HG03196 (cell line): ENCODE results near the gene MED13L.

Experiments
- ATAC-seq: cut with Tn5 transposase; IDR thresholded peaks from one replicate; pipeline ENCODE4 v1.9.1; 2021; ENCODE audit not compliant: unreplicated experiment

Gene MED13L

GRCh38 chr12:116026768-116027550, 250.5 kb downstream of the MED13L start:
- ATAC-seq = no peak

- ATAC-seq = no peak
Measured at GRCh38 chr12:116026346-116026745, 251.1 kb downstream of the MED13L start.

GRCh38 chr12:116024769-116025168, 252.7 kb downstream of the MED13L start:
- ATAC-seq = no peak

GRCh38 chr12:116019415-116019814, 258.1 kb downstream of the MED13L start:
- no peak for ATAC-seq

- no peak for ATAC-seq
Measured at GRCh38 chr12:116018282-116018681, 259.2 kb downstream of the MED13L start.

- ATAC-seq = no peak
Measured at GRCh38 chr12:116015525-116015924, 262.0 kb downstream of the MED13L start.

- ATAC-seq = no peak
Measured at GRCh38 chr12:116012757-116013156, 264.7 kb downstream of the MED13L start.

- no peak for ATAC-seq
Measured at GRCh38 chr12:116011217-116011616, 266.3 kb downstream of the MED13L start.

- no peak for ATAC-seq
Measured at GRCh38 chr12:116010467-116010866, 267.0 kb downstream of the MED13L start.

GRCh38 chr12:116009805-116010204, 267.7 kb downstream of the MED13L start:
- ATAC-seq = no peak

- no peak for ATAC-seq
Measured at GRCh38 chr12:116006141-116006540, 271.4 kb downstream of the MED13L start.

GRCh38 chr12:116002890-116003536, 274.5 kb downstream of the MED13L start:
- ATAC-seq = no peak

- no peak for ATAC-seq
Measured at GRCh38 chr12:116000252-116000651, 277.2 kb downstream of the MED13L start.

- ATAC-seq = no peak
Measured at GRCh38 chr12:115999582-115999981, 277.9 kb downstream of the MED13L start.

- ATAC-seq = no peak
Measured at GRCh38 chr12:115998794-115999478, 278.6 kb downstream of the MED13L start.

- ATAC-seq = no peak
Measured at GRCh38 chr12:115998119-115998633, 279.3 kb downstream of the MED13L start.

- ATAC-seq = no peak
Measured at GRCh38 chr12:115993737-115994136, 283.8 kb downstream of the MED13L start.

- ATAC-seq = no peak
Measured at GRCh38 chr12:115990241-115990640, 287.3 kb downstream of the MED13L start.

- no peak for ATAC-seq
Measured at GRCh38 chr12:115988625-115989563, 288.6 kb downstream of the MED13L start.

- ATAC-seq = no peak
Measured at GRCh38 chr12:115988212-115988611, 289.3 kb downstream of the MED13L start.

GRCh38 chr12:115984616-115985015, 292.9 kb downstream of the MED13L start:
- ATAC-seq = no peak
